Kidney epithelial cell (primary cell): ENCODE results near the gene RAE1. TPM values are rescaled to one million over a fixed set of nuclear protein-coding genes. Genes with fewer than 3 reads are reported as not detected.
A peak's percentile ranks its signal among the peaks of the same experiment; 100 is the strongest.

ENCODE experiments used
- DNase-seq: peaks from one replicate; pipeline ENCODE4 v3.0.0-alpha.2; 2010; ENCODE audit warnings: low read depth
- H3K27me3 ChIP-seq: 2 replicates; pipeline ENCODE4 v1.6.0; 2011; ENCODE audit warnings: low read length; ENCODE audit not compliant: control insufficient read depth, insufficient read depth
- H3K36me3 ChIP-seq: 2 replicates; pipeline ENCODE4 v1.5.1; 2011; ENCODE audit warnings: low read length; ENCODE audit not compliant: control insufficient read depth, insufficient read depth
- H3K4me3 ChIP-seq: 2 replicates; pipeline ENCODE4 v1.5.1; 2011; ENCODE audit warnings: low read depth, mild to moderate bottlenecking, control low read depth, low read length
- total RNA-seq: library from RNA; depleted of rRNA; stranded (reverse); fragments of >200 nt; gene quantifications from 2 replicates; pipeline ENCODE4 v1.2.3, GENCODE V29; 2015
- TF ChIP-seq, protein P1 (sequence below): IDR thresholded peaks from 2 replicates; pipeline ENCODE4 v1.5.1; 2011; ENCODE audit warnings: mild to moderate bottlenecking, moderate library complexity, low read length, control low read depth, inconsistent platforms; ENCODE audit not compliant: insufficient read depth, poor library complexity, severe bottlenecking

The RAE1 gene
- total RNA-seq, 1 donor from 2014 or later = 42.9 TPM

DNA sequence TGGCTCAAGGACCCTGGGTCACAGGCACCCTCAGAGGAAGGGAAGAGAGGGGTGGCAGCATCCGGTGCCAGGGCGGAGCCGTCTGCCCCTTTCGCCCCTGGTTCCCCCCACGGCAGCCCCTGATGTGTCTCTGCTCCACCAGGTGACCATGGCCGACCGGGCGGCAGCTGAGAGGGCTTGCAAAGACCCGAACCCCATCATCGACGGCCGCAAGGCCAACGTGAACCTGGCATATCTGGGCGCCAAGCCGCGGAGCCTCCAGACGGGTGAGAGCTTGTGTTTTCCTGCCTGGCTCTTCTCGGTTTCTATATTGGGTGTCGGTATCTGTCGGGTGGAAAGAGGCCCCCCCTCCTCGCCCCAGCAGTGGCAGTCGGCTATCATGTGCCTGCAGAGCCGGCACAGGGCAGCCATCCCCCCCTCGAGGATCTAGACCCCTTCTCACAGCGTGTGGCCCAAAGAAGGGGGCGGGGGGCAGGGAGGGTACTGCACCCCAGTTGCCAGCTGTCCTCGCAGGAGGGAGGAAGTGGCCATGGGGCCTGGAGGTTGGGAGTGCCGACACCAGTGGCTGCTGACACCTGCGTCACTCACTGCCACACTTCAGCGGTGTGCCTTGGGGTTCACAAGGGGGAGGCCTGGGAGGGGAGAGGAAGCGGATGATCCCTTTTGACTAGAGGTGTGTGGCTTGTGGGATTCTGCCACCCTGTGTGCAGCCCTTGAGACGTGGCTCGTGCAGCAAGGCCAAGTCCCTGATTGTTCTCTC, 41.6 kb downstream of the RAE1 start:
- H3K4me3 ChIP-seq = peak overlapping the region; percentile 64
- DNase-seq = no peak
- H3K36me3 ChIP-seq = no peaks in the 10 kb centered on the region
- H3K27me3 ChIP-seq = no peaks in the 10 kb centered on the region
- TF ChIP-seq, protein P1, sequence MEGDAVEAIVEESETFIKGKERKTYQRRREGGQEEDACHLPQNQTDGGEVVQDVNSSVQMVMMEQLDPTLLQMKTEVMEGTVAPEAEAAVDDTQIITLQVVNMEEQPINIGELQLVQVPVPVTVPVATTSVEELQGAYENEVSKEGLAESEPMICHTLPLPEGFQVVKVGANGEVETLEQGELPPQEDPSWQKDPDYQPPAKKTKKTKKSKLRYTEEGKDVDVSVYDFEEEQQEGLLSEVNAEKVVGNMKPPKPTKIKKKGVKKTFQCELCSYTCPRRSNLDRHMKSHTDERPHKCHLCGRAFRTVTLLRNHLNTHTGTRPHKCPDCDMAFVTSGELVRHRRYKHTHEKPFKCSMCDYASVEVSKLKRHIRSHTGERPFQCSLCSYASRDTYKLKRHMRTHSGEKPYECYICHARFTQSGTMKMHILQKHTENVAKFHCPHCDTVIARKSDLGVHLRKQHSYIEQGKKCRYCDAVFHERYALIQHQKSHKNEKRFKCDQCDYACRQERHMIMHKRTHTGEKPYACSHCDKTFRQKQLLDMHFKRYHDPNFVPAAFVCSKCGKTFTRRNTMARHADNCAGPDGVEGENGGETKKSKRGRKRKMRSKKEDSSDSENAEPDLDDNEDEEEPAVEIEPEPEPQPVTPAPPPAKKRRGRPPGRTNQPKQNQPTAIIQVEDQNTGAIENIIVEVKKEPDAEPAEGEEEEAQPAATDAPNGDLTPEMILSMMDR = no peak

GRCh38 chr20:57393321-57394120, 42.5 kb downstream of the RAE1 start:
- H3K4me3 ChIP-seq = no peak overlapping the region
- TF ChIP-seq, protein P1 = no peak
- H3K36me3 ChIP-seq = no peaks in the 10 kb centered on the region
- H3K27me3 ChIP-seq = no peaks in the 10 kb centered on the region
- no peak for DNase-seq

- H3K4me3 ChIP-seq = no peak overlapping the region
- TF ChIP-seq, protein P1 = no peak
- DNase-seq = no peak
- no peaks in the 10 kb centered on the region for H3K27me3 ChIP-seq
- no peaks in the 10 kb centered on the region for H3K36me3 ChIP-seq
Observed at GRCh38 chr20:57394121-57395082, 43.3 kb downstream of the RAE1 start.

- H3K4me3 ChIP-seq = no peak overlapping the region
- H3K36me3 ChIP-seq = no peaks in the 10 kb centered on the region
- H3K27me3 ChIP-seq = no peaks in the 10 kb centered on the region
- DNase-seq = peak; percentile 38
- TF ChIP-seq, protein P1 = no peak
Observed at GRCh38 chr20:57395111-57395966, 44.3 kb downstream of the RAE1 start.

DNA sequence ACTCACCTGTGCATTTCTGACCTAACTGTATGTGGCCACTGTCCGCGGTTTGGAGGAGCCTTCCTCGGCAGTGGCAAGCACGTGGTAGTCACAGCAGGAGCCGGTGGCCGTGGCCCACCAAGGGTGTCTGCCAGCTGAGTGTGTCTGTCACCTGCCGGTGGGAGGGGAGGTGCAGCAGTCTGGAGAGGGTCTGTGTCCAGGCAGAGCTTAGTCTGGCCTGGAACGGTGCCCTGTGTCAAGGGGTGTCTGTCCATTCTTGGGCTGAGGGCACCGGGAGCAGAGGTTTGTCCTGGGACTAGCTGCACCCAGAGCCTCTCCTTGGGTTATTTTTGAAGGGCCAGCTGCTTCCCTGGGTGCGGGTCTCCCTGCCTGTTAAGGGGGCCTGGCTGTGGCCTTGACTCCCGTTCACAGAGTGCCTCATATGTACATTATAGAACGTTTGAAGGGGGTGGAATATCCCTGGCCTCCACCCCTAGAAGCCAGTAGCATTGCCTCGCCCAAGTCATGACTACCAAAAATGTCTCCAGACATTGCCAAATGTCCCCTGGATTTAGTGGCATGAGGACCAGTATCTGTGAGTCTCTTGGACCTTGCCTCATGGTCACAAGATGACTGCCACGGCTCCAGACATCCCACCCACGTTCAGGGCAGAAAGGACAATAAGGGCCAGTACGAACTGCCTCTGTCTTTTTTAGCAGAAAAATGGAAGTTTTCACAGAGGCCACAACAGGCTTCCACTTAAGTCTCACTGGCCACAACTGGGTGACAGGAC, 45.3 kb downstream of the RAE1 start:
- no peaks in the 10 kb centered on the region for H3K36me3 ChIP-seq
- TF ChIP-seq, protein P1 = no peak

More for the DNA sequence above, 45.3 kb downstream of the RAE1 start:
- DNase-seq = no peak
- no peaks in the 10 kb centered on the region for H3K27me3 ChIP-seq
- no peak overlapping the region for H3K4me3 ChIP-seq
